Keratinocyte (primary cell): ENCODE measurements around the gene NIN.

Experiments
- EZH2 ChIP-seq: IDR thresholded peaks from one replicate; pipeline ENCODE4 v1.6.1; 2012; ENCODE audit warnings: inconsistent platforms, mild to moderate bottlenecking, low read length, moderate library complexity
- TF ChIP-seq, protein P1 (sequence below), 3 experiments: IDR thresholded peaks in 1 of 3; conservative IDR thresholded peaks in 1 of 3; optimal IDR thresholded peaks in 1 of 3; 2 replicates in 2 of 3; 3 replicates in 1 of 3; pipeline versions ENCODE3 to v1.5.1; 2011; ENCODE audit warnings: low read length in 3 of 3, mild to moderate bottlenecking in 3 of 3, moderate library complexity in 2 of 3, control low read depth in 1 of 3, inconsistent platforms in 1 of 3; ENCODE audit not compliant: insufficient read depth in 2 of 3; ENCODE audit errors: extremely low read depth in 1 of 3

DNA sequence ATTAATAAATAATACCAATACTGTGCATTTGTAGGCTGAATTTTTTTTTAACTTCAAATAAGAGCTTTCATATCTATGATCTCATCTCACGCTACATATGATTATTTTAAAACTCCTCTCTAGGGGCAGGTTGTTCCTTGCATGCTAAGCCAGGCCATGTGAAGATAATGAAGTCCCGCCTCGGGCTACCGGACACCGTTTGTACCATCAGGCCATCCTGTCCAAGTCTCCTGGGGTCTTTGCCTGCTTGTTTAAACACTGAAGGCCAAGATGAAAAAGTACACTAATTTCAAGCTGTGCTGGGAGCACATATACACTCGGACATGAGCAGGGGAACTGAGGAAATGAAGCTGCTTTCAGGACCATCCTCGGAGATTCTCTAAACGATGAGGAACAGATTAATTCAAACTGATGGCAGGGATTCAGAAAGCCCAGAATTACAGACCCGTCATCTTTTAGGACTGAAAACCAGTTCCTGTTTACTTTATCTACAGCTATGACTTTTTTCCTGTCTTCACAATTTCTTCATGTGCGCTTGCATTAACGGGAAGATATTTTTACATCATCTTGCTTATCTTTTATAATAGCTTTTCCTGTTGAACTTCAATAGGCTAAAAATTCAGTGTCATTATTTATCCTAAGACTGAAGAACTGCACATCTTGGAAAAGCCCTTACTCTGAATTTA lies 34.6 kb upstream of the NIN start:
- TF ChIP-seq, protein P1, sequence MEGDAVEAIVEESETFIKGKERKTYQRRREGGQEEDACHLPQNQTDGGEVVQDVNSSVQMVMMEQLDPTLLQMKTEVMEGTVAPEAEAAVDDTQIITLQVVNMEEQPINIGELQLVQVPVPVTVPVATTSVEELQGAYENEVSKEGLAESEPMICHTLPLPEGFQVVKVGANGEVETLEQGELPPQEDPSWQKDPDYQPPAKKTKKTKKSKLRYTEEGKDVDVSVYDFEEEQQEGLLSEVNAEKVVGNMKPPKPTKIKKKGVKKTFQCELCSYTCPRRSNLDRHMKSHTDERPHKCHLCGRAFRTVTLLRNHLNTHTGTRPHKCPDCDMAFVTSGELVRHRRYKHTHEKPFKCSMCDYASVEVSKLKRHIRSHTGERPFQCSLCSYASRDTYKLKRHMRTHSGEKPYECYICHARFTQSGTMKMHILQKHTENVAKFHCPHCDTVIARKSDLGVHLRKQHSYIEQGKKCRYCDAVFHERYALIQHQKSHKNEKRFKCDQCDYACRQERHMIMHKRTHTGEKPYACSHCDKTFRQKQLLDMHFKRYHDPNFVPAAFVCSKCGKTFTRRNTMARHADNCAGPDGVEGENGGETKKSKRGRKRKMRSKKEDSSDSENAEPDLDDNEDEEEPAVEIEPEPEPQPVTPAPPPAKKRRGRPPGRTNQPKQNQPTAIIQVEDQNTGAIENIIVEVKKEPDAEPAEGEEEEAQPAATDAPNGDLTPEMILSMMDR (optimal IDR thresholded peaks at IDR 0.05 in 1 of 3, IDR thresholded peaks at IDR 0.05 in 1 of 3, conservative IDR thresholded peaks at IDR 0.05 in 1 of 3; ENCODE audit: extremely low read depth in 1 of 3, insufficient read depth in 2 of 3, low read length in 3 of 3), result no peak
- no peak for TF ChIP-seq EZH2
